ENCODE results near the gene CSRNP2. TPM values are rescaled to one million over a fixed set of nuclear protein-coding genes. Genes with fewer than 3 reads are reported as not detected.

Gene CSRNP2
- total and polyA plus RNA-seq, 2 of the 13 experiments (the other 11 are each of a cell fraction or from before 2014, with no cell fraction given): 4.8 to 7.3 TPM

GRCh38 chr12:51025836-51026638 is 57.4 kb downstream of the CSRNP2 start, which contains the start of gene SLC11A2 (continued):
- TF ChIP-seq ZHX2 (IDR thresholded peaks at IDR 0.05; ENCODE audit: low read depth) (peak; percentile 40; the same call in 1 of the 2 replicates), ZHX2 (CRISPR knock-in tag; IDR thresholded peaks at IDR 0.05; ENCODE audit: borderline replicate concordance) (peak; percentile 55; the same call in 1 of the 2 replicates), ZNF354B (CRISPR knock-in tag; IDR thresholded peaks at IDR 0.05) (0 out of 2 replicates have a peak, but pooled peaks have one; percentile 79), THAP9 (CRISPR knock-in tag; IDR thresholded peaks at IDR 0.05; ENCODE audit: borderline replicate concordance) (peak; percentile 87), DNMT3B (CRISPR knock-in tag; conservative IDR thresholded peaks at IDR 0.05) (no peak), GTF2F1 (IDR thresholded peaks at IDR 0.05; ENCODE audit: low read length) (no peak), NPAS2 (CRISPR knock-in tag; IDR thresholded peaks at IDR 0.05; ENCODE audit: borderline replicate concordance) (no peak), NCOA5 (CRISPR knock-in tag; IDR thresholded peaks at IDR 0.05) (no peak), ZNF674 (CRISPR knock-in tag; IDR thresholded peaks at IDR 0.05; ENCODE audit: low read depth) (no peak), ZFP91 (CRISPR knock-in tag; IDR thresholded peaks at IDR 0.05; ENCODE audit: borderline replicate concordance) (peak; percentile 94), U2AF2 (IDR thresholded peaks at IDR 0.05; ENCODE audit: low read depth, low read length) (0 out of 2 replicates have a peak, but pooled peaks have one; percentile 19), ZNF367 (CRISPR knock-in tag; IDR thresholded peaks at IDR 0.05; ENCODE audit: borderline replicate concordance) (no peak)

All from HepG2 (cell line).